HEK293T (cell line): ENCODE measurements around the gene DEUP1.

Experiments used
- BHLHE40 ChIP-seq: fragments of 450-650 bp; IDR thresholded peaks from 2 replicates; pipeline ENCODE4 v1.6.1; 2016; ENCODE audit warnings: mild to moderate bottlenecking, moderate library complexity, borderline replicate concordance
- ELF4 ChIP-seq: fragments of 450-650 bp; IDR thresholded peaks from 2 replicates; pipeline ENCODE4 v1.6.1; 2017; ENCODE audit warnings: antibody characterized with exemption
- FOXK2 ChIP-seq: fragments of 450-650 bp; IDR thresholded peaks from 2 replicates; pipeline ENCODE4 v1.6.1; 2016; ENCODE audit warnings: mild to moderate bottlenecking
- FOXM1 ChIP-seq: fragments of 450-650 bp; IDR thresholded peaks from 2 replicates; pipeline ENCODE4 v1.6.1; 2017; ENCODE audit warnings: mild to moderate bottlenecking, borderline replicate concordance
- SP1 ChIP-seq: fragments of 450-650 bp; IDR thresholded peaks from 2 replicates; pipeline ENCODE4 v1.6.1; 2017
- TARDBP ChIP-seq: fragments of 450-650 bp; IDR thresholded peaks from 2 replicates; pipeline ENCODE4 v1.6.1; 2016

GRCh38 chr11:93464927-93465540 is 134.5 kb downstream of the DEUP1 start:
- TF ChIP-seq FOXM1 (no peak), SP1 (no peak), ELF4 (no peak), TARDBP (no peak), BHLHE40 (no peak), FOXK2 (no peak)
